Activated naive CD4-positive, alpha-beta T cell treated with anti-CD3 and anti-CD28 coated beads, Interleukin-2, amount 50 U/mL, for 24 hours (primary cell): ENCODE data around the gene THEM4.

Source experiments
- H3K27ac Mint-ChIP-seq: one replicate; pipeline ENCODE4 v1.8.0; 2021; ENCODE audit warnings: mild to moderate bottlenecking, mixed read lengths
- H3K27me3 Mint-ChIP-seq: one replicate; pipeline ENCODE4 v1.8.0; 2021; ENCODE audit warnings: mixed read lengths
- H3K36me3 Mint-ChIP-seq: one replicate; pipeline ENCODE4 v1.8.0; 2021; ENCODE audit warnings: mixed read lengths
- H3K4me1 Mint-ChIP-seq: one replicate; pipeline ENCODE4 v1.8.0; 2021; ENCODE audit warnings: mixed read lengths
- H3K4me3 Mint-ChIP-seq: one replicate; pipeline ENCODE4 v1.8.0; 2021; ENCODE audit warnings: mild to moderate bottlenecking, mixed read lengths
- H3K9me3 Mint-ChIP-seq: one replicate; pipeline ENCODE4 v1.8.0; 2021; ENCODE audit warnings: mixed read lengths

The THEM4 gene

DNA sequence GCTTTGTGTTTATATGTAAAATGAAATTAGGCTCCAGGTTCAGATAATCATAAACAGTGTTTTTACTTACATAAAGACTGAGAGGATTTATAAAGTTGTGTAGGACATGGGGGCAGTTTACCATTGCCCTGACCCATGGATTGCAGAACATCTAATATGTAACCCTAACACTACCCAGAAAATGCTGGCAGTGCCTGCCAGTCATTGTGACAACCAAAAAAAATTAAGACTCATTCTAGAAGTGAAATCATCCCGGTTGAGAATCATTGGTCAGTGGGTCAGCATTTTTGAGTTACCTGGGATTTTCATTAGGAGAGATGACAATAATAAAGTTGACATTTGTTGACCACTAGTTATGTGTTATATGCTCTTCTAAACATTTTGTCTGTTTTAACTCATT is 31.2 kb upstream of the THEM4 start:
- Mint-ChIP-seq H3K4me1 (peaks cover 26% of the 10 kb centered on the region), H3K36me3 (no peaks in the 10 kb centered on the region), H3K27ac (no peak overlapping the region), H3K4me3 (no peak overlapping the region), H3K27me3 (peaks cover 1% of the 10 kb centered on the region), H3K9me3 (no peaks in the 10 kb centered on the region)

DNA sequence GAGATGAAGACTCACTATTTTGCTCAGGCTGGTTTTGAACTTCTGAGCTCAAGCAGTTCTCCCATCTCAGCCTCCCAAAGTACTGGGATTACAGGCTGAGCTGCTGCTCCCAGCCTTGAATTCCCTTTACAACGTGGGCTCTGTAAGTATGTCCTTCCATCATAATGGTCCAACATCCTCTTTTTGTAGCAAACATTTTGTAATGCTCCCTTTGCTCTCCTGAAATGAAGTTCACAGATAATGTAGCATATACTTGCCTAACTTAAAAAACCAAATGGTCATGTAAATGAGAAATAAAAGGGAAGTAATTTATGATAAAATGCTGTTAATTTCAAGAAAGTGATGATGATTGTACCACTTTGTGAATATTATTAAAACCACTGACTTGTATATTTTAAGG is 30.5 kb upstream of the THEM4 start:
- Mint-ChIP-seq H3K9me3 (no peaks in the 10 kb centered on the region), H3K27ac (no peak overlapping the region), H3K4me1 (peaks cover 18% of the 10 kb centered on the region), H3K27me3 (peaks cover 1% of the 10 kb centered on the region), H3K36me3 (no peaks in the 10 kb centered on the region), H3K4me3 (no peak overlapping the region)

DNA sequence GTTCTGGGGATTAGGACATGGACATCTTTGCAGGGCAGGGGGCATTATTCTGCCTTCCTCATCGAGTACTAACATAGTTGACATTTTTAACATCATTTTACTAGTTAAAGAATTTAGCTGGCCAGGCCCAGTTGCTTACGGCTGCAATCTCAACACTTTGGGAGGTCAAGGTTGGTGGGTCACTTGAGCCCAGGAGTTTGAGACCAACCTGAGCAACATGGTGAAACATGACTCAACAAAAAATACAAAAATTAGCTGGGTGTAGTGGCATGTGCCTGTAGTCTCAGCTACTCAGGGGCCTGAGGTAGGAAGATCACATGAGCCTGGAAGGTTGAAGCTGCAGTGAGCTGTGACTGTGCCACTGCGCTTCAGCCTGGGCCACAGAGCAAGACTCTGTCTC is 29.8 kb upstream of the THEM4 start:
- Mint-ChIP-seq H3K27me3 (peaks cover 1% of the 10 kb centered on the region), H3K9me3 (no peaks in the 10 kb centered on the region), H3K4me3 (no peak overlapping the region), H3K4me1 (peaks cover 19% of the 10 kb centered on the region), H3K27ac (no peak overlapping the region), H3K36me3 (no peaks in the 10 kb centered on the region)

DNA sequence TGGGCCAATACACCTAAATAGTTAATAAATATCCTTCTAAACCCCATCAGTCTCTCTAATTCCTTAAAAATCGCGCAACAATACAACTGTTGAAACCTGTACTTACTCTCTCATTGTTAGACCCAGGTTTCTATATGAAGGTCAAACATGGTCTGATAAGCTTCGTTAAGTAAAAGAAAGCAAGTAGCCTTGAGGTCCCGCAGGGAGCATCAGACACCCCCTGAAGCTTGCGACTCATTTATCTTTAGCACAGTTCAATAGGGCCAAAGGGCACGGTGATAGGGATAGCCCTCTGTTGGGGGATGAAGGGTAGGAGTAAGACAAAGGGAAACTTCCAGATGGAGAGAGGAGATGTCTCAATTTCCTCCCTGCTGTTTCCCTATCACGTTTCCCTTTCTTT is 27.3 kb upstream of the THEM4 start:
- H3K4me3 Mint-ChIP-seq: no peak overlapping the region
- H3K36me3 Mint-ChIP-seq: no peaks in the 10 kb centered on the region
- H3K27ac Mint-ChIP-seq: no peak overlapping the region
- no peaks in the 10 kb centered on the region for H3K9me3 Mint-ChIP-seq
- H3K27me3 Mint-ChIP-seq: peaks cover 1% of the 10 kb centered on the region
- H3K4me1 Mint-ChIP-seq: peaks cover 18% of the 10 kb centered on the region

DNA sequence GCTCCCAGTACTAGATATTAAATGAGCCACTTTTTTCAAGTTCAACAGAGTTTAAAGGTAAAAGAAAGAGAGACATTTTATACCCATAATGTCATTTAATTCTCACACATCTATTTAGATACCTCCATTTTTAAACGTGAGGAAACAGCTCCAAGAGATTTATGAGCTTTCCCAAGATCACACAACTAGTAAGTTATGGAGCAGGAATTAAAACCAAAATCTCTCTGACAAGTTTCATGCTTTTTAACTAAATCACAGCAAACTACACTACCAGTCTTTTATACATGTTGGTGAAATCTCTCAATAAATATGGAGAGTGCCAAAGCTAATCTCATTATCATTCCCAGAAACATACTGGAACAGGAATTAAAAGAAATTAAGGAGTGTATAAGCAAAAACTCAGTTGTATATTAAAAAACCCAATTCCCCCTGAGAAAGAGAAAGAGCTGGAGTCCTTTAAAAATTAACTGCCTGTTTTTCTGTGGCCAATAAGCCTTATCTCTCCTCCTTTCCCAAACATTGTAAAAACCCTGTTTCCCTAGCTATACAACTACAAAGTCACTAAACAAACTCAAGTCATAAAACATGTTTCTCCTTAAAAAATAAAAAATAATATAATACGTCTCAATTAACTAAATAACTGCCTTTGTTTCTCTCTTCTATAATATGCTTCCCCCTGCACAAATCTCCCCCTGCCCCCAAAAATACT is 26.7 kb upstream of the THEM4 start:
- peaks cover 12% of the 10 kb centered on the region for H3K4me1 Mint-ChIP-seq
- H3K9me3 Mint-ChIP-seq: no peaks in the 10 kb centered on the region
- no peaks in the 10 kb centered on the region for H3K36me3 Mint-ChIP-seq
- no peak overlapping the region for H3K4me3 Mint-ChIP-seq
- peaks cover 1% of the 10 kb centered on the region for H3K27me3 Mint-ChIP-seq
- H3K27ac Mint-ChIP-seq: no peak overlapping the region

DNA sequence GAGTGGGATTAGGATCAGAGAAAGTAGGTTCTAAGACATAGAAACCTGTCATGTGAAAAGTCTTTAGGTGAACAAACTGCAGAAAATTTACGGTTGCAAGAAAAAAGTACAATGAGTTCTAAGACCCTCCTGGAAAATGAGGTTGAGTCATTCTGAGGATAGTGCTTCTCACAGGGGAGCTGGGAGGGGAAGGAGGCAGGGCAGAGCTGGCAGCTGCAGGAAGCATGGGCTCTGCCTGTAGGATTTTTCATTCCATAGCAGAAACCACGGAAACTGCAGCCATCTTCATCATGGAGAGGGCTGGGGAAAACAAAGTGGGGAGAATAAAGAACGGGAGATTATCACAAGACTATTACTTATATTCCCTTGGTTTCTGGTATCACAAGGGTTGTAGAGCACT is 25.8 kb upstream of the THEM4 start:
- H3K4me3 Mint-ChIP-seq: no peak overlapping the region
- no peaks in the 10 kb centered on the region for H3K36me3 Mint-ChIP-seq
- H3K27me3 Mint-ChIP-seq: peaks cover 1% of the 10 kb centered on the region
- H3K27ac Mint-ChIP-seq: no peak overlapping the region
- no peaks in the 10 kb centered on the region for H3K9me3 Mint-ChIP-seq
- peaks cover 7% of the 10 kb centered on the region for H3K4me1 Mint-ChIP-seq

DNA sequence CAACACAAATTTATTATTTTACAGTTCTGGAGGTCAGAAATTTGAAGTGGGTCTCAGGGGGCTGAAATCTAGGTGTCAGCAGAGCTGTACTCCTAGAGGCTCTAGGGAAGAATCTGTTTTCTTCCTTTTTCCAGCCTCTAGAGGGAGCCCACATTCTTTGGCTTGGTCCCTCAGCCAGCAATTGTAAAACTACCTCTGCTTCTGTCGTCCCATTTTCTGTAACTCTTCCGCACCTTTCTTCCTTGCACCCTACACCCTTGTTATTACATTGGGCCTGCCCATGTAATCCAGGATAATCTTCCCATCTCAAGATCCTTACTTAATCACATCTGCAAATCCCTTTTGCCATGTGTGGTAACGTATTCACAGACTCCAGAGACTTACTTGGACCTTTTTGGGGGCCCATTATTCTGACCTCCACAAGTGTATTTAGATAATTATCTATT is 24.8 kb upstream of the THEM4 start:
- H3K9me3 Mint-ChIP-seq: no peaks in the 10 kb centered on the region
- H3K36me3 Mint-ChIP-seq: no peaks in the 10 kb centered on the region
- H3K4me3 Mint-ChIP-seq: no peak overlapping the region
- peaks cover 7% of the 10 kb centered on the region for H3K4me1 Mint-ChIP-seq
- H3K27ac Mint-ChIP-seq: no peak overlapping the region
- H3K27me3 Mint-ChIP-seq: peaks cover 1% of the 10 kb centered on the region

DNA sequence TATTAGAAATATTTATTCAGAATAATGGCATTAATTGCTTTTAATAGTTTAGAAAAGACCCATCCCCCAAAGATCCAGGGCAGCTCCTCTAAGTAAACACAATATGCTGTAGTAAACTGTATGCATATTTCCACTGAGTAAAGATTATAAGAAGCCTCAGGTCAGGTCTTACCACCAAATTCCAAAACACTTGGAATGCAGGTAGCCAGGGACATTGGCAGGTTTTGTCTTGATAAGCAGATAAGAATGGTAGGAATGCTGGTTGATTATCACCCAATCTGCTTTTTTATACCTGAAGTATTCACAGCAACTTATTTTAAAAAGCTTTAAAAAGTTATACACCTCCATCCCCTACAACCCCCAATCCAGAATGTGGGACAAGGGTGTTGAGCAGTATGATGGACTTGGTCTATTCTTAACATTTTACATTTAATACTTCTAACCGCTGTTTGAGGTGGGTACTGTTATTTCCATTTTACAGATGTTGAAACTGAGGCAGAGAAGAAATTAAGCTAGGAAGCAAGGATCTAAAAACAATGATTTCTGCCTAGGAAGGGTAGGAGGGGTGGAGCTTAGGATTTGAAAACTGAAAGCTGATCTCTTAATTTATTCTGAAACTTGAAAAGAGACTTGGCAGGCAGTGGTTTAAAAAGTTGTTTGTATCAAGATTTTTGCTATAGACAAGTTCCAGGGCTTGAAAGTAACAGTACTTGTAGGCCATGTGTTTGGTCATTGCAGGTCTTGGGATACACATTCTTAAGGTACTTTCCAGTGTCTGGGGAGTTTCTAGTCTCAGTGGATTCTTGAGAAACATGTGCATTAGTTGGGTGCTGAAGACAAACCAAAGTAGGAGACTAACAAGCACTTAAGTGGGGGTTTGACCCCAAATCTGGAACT is 15.6 kb upstream of the THEM4 start:
- peaks cover 29% of the 10 kb centered on the region for H3K4me1 Mint-ChIP-seq
- peak overlapping the region; percentile 84 for H3K27ac Mint-ChIP-seq
- peak overlapping the region; percentile 13 for H3K4me3 Mint-ChIP-seq
- no peaks in the 10 kb centered on the region for H3K9me3 Mint-ChIP-seq
- H3K36me3 Mint-ChIP-seq: no peaks in the 10 kb centered on the region
- no peaks in the 10 kb centered on the region for H3K27me3 Mint-ChIP-seq

DNA sequence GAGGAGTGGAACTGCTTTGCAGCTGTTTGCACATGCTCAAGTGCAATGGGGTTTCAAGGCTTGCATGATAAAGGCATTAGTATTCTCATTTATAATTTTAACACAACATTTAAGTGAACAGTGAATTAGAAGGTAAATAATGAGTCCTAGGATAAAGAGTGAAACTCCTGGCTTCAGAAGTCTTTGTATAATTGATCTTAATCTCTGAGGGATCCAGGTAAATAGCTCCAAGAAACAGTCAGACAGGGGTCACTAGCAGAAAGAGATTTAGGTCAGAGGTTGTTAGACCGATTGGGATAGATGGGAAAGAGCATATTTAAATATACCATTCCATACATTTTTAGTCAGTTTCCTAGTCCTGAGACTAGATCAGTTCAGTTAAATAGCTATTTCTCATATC is 14.1 kb upstream of the THEM4 start:
- no peak overlapping the region for H3K4me3 Mint-ChIP-seq
- H3K36me3 Mint-ChIP-seq: no peaks in the 10 kb centered on the region
- no peaks in the 10 kb centered on the region for H3K27me3 Mint-ChIP-seq
- H3K9me3 Mint-ChIP-seq: no peaks in the 10 kb centered on the region
- H3K4me1 Mint-ChIP-seq: peaks cover 30% of the 10 kb centered on the region
- no peak overlapping the region for H3K27ac Mint-ChIP-seq

DNA sequence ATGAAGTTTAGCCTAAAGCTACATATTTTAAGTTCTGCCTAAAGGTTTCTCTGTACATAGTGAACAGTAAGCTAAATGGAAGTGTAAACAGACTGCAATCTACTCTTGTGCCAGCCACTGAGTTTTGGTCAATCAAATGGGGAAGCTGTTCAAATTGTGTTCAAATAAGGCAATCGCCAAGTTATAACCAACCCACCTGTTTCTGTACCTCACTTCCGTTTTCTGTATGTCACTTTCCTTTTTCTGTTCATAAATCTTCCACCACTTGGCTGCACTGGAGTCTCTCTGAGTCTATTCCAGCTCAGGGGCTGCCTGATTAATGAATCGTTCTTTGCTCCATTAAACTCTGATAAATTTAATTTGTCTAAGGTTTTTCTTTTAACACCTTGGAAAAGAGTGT is 10.8 kb upstream of the THEM4 start:
- no peaks in the 10 kb centered on the region for H3K9me3 Mint-ChIP-seq
- H3K27ac Mint-ChIP-seq: peak overlapping the region; percentile 14
- H3K36me3 Mint-ChIP-seq: no peaks in the 10 kb centered on the region
- no peak overlapping the region for H3K4me3 Mint-ChIP-seq
- peaks cover 16% of the 10 kb centered on the region for H3K4me1 Mint-ChIP-seq
- H3K27me3 Mint-ChIP-seq: no peaks in the 10 kb centered on the region

DNA sequence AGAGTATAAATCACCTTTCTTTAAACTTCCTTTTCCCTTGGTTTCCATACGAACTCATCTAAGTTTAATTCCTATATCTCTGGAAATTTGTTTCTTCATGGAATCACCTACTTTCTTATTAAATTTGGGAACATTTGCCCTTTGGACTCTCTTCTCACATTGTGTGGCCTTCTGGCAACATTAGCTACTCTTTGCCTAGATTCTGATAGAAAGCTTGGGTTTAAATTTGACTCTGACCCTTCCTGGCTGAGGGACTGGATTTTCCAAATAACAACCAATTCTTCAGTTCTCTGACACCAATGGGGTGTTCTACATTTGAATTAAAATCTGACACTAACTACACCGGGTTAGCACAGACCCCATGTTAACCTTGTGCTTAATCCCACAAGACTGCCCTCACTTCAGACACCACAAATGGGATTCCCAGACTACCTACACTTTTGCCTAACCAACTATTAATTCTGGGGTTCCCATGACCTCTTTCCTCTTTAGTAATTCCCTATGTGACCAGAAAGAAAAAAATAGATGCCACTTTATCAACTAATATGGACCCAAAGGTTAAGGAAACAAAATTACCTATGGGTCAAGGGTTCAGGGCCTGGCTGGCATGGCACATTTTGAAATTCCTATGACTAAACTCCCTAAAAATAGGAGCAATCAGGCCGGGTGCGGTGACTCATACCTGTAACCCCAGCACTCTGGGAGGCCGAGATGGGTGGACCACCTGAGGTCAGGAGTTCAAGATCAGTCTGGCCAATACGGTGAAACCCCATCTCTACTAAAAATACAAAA is 9.7 kb upstream of the THEM4 start:
- Mint-ChIP-seq H3K27ac (no peak overlapping the region), H3K9me3 (no peaks in the 10 kb centered on the region), H3K27me3 (no peaks in the 10 kb centered on the region), H3K36me3 (no peaks in the 10 kb centered on the region), H3K4me3 (no peak overlapping the region), H3K4me1 (peaks cover 12% of the 10 kb centered on the region)

DNA sequence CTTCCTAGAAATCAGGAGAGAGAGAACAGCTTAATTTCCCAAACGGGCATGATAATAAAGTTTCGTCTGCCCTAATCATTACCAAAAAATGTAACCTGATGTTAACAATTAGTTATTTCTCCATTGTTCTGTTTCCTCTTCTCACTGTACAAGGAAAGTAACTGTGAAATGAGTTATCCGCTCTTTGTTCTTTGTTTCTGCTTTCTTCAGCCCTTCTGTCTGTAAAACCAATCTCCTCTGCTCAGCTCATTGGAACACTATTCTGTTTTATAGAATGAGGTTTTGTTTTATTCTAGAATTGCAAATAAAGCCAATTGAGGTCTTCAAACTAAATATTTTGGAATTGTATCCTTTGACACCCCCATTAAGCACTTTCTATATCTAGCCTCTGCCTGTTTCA is 8.8 kb upstream of the THEM4 start:
- H3K27ac Mint-ChIP-seq: peak overlapping the region; percentile 6

DNA sequence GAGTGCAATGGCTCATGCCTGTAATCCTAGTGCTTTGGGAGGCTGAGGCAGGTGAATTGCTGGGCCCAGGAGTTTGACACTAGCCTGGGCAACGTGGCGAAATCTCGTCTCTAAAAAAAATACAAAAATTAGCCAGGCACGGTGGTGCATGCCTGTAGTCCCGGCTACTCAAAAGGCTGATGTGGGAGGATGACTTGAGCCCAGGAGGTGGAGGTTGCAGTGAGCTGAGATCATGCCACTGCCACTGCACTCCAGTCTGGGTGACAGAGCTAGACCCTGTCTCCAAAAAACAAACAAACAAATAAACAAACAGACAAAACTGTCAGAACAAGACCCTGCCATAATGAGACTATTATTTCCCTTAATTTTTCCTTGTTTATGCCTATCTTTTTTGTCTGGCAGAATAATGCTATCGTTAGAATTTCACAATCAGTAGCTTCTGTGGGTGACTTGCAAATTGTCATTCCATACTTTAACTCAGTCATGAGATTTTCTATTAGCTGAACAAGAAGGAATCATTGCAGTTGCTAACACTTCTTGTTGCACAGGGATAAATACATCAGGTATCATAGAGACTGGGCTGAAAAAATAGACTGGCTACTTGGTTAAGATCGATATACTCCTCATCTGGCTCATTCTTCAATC is 7.5 kb upstream of the THEM4 start:
- H3K4me1 Mint-ChIP-seq: peaks cover 6% of the 10 kb centered on the region
- H3K36me3 Mint-ChIP-seq: no peaks in the 10 kb centered on the region
- no peak overlapping the region for H3K4me3 Mint-ChIP-seq
- no peaks in the 10 kb centered on the region for H3K27me3 Mint-ChIP-seq
- H3K9me3 Mint-ChIP-seq: no peaks in the 10 kb centered on the region
- no peak overlapping the region for H3K27ac Mint-ChIP-seq

More for the DNA sequence above, 8.8 kb upstream of the THEM4 start:
- H3K4me3 Mint-ChIP-seq: no peak overlapping the region
- H3K9me3 Mint-ChIP-seq: no peaks in the 10 kb centered on the region
- H3K27me3 Mint-ChIP-seq: no peaks in the 10 kb centered on the region
- H3K4me1 Mint-ChIP-seq: peaks cover 6% of the 10 kb centered on the region
- no peaks in the 10 kb centered on the region for H3K36me3 Mint-ChIP-seq

DNA sequence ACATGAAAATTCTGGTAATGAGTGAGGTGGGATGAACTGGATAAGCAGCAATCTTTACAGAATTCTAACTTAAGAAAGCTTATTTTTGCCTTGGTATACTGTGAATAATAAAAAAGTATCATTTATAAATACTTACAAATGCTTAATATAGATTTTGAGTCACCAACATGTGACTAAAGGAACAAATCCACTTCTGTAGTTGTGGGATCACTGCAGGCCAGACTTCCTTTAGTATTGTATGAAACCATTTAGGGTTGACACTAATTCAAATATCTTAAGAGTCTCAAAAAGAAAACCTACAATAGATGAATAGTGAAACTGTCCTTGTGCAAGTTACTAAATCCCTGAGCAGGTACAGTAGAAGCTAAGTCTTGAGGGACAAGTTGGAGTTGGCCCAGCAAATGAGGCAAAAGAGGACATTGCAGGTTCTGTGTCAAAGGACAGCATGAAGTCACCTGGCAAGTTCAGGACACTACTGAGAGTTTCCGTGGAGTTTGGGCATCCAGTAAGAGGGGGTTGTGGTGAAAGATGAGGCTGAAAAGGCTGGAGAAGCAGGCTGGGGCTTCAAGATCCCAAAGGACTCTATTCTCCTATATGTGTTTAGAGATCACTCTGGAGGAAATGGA is 5.9 kb upstream of the THEM4 start:
- H3K9me3 Mint-ChIP-seq: no peaks in the 10 kb centered on the region
- peaks cover 3% of the 10 kb centered on the region for H3K4me1 Mint-ChIP-seq
- H3K27ac Mint-ChIP-seq: no peak overlapping the region
- no peaks in the 10 kb centered on the region for H3K36me3 Mint-ChIP-seq
- H3K27me3 Mint-ChIP-seq: no peaks in the 10 kb centered on the region
- H3K4me3 Mint-ChIP-seq: no peak overlapping the region

DNA sequence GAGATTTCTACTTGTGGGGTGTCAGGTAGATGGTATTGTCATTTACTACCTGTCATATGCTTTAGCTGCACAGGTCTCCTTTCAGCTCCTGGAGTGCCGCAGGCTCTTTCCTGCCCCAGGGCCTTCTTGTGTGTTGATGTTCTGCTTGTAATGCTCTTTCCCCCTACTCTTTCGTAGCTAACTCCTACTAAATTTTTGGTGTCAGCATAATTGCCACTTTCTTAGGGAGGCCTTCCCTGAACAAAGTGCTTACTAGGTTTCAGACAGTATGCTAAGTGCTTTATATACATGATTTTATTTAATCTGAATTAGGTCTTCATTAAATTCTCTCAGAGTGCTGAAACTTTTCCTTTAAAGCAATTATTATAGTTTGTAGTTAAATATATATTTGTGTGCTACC is 4.8 kb upstream of the THEM4 start:
- Mint-ChIP-seq H3K27ac (no peak overlapping the region), H3K9me3 (no peaks in the 10 kb centered on the region), H3K4me1 (peaks cover 5% of the 10 kb centered on the region), H3K36me3 (no peaks in the 10 kb centered on the region), H3K4me3 (no peak overlapping the region), H3K27me3 (no peaks in the 10 kb centered on the region)
